HepG2 (cell line): ENCODE measurements around the gene WDR45B. TPM values are rescaled to one million over a fixed set of nuclear protein-coding genes. Genes with fewer than 3 reads are reported as not detected.

Source experiments
- ADNP ChIP-seq: sonication (generic); formaldehyde crosslinking; IDR thresholded peaks from 2 replicates; pipeline ENCODE4 v1.4.0; 2020; ENCODE audit warnings: missing genetic modification reagents
- DR1 ChIP-seq: sonication (generic); formaldehyde crosslinking; IDR thresholded peaks from 2 replicates; pipeline ENCODE4 v1.8.0; 2021; ENCODE audit warnings: mild to moderate bottlenecking, missing genetic modification reagents, inconsistent platforms
- HOXA3 ChIP-seq: sonication (generic); formaldehyde crosslinking; IDR thresholded peaks from 2 replicates; pipeline ENCODE4 v1.5.0; 2020; ENCODE audit warnings: missing genetic modification reagents
- NR2F2 ChIP-seq: IDR thresholded peaks from 2 replicates; pipeline ENCODE4 v1.6.1; 2012; ENCODE audit warnings: low read depth, inconsistent platforms, borderline replicate concordance
- PLRG1 ChIP-seq: fragments of 450-650 bp; conservative IDR thresholded peaks from 2 replicates; pipeline ENCODE4 v1.6.1; 2016
- REXO4 ChIP-seq: sonication (generic); formaldehyde crosslinking; IDR thresholded peaks from 2 replicates; pipeline ENCODE4 v1.8.0; 2022; ENCODE audit warnings: missing genetic modification reagents, mild to moderate bottlenecking, borderline replicate concordance
- SNAPC2 ChIP-seq: sonication (generic); formaldehyde crosslinking; IDR thresholded peaks from 2 replicates; pipeline ENCODE4 v1.8.1; 2022; ENCODE audit warnings: mild to moderate bottlenecking, missing genetic modification reagents
- TBX2 ChIP-seq: sonication (generic); formaldehyde crosslinking; IDR thresholded peaks from 2 replicates; pipeline ENCODE4 v1.5.0; 2020; ENCODE audit warnings: missing genetic modification reagents, mild to moderate bottlenecking, borderline replicate concordance
- ZBTB3 ChIP-seq: sonication (generic); formaldehyde crosslinking; IDR thresholded peaks from 2 replicates; pipeline ENCODE4 v1.4.0; 2020; ENCODE audit warnings: low read depth, mild to moderate bottlenecking, moderate library complexity, missing genetic modification reagents, borderline replicate concordance
- ZBTB7A ChIP-seq: sonication (generic); formaldehyde crosslinking; IDR thresholded peaks from 2 replicates; pipeline ENCODE4 v1.8.0; 2022; ENCODE audit warnings: mild to moderate bottlenecking, missing genetic modification reagents
- ZFX ChIP-seq: sonication (generic); formaldehyde crosslinking; IDR thresholded peaks from 2 replicates; pipeline ENCODE4 v1.4.0; 2020; ENCODE audit warnings: mild to moderate bottlenecking, low read depth, missing genetic modification reagents, moderate library complexity
- ZNF781 ChIP-seq: sonication (generic); formaldehyde crosslinking; IDR thresholded peaks from 2 replicates; pipeline ENCODE4 v1.5.1; 2020; ENCODE audit warnings: borderline replicate concordance, mild to moderate bottlenecking, missing genetic modification reagents; ENCODE audit errors: not compliant biosample characterization
- ZSCAN20 ChIP-seq: sonication (generic); formaldehyde crosslinking; IDR thresholded peaks from 2 replicates; pipeline ENCODE4 v1.4.0; 2020; ENCODE audit warnings: missing genetic modification reagents, mild to moderate bottlenecking, borderline replicate concordance
- polyA plus RNA-seq, 8 experiments: library from polyadenylated mRNA; depleted of rRNA in 3 of 8; stranded (reverse) in 7 of 8; unstranded in 1 of 8; fragments of >200 nt; fragmentation: Illumina TruSeq in 4 of 8; extraction: Trizol in 4 of 8; gene quantifications; 2 replicates each; pipeline versions ENCODE4 v1.2.1 to v1.2.3, GENCODE V29; 2011 to 2016; ENCODE audit warnings: low read depth in 4 of 8, missing spikeins in 1 of 8, mixed read lengths in 1 of 8; ENCODE audit not compliant: insufficient read depth in 1 of 8
- total RNA-seq, 5 experiments: library from RNA; depleted of rRNA; stranded (reverse); fragments of >200 nt; fragmentation: Illumina TruSeq; extraction: Trizol; gene quantifications; 2 replicates each; pipeline ENCODE4 v1.2.3, GENCODE V29; 2016; ENCODE audit warnings: low read depth in 1 of 5
- TF ChIP-seq, protein P1 (sequence below): sonication (generic); formaldehyde crosslinking; IDR thresholded peaks from 2 replicates; pipeline ENCODE4 v1.5.0; 2020; ENCODE audit warnings: mild to moderate bottlenecking, missing genetic modification reagents
- TF ChIP-seq, protein P2 (sequence below): sonication (generic); formaldehyde crosslinking; IDR thresholded peaks from 2 replicates; pipeline ENCODE4 v1.4.0; 2020; ENCODE audit warnings: missing genetic modification reagents
- TF ChIP-seq, protein P3 (sequence below): sonication (generic); formaldehyde crosslinking; IDR thresholded peaks from 2 replicates; pipeline ENCODE4 v1.4.0; 2020; ENCODE audit warnings: missing genetic modification reagents; ENCODE audit errors: not compliant biosample characterization
- TF ChIP-seq, protein P4 (sequence below): sonication (generic); formaldehyde crosslinking; IDR thresholded peaks from 2 replicates; pipeline ENCODE4 v1.4.0; 2020; ENCODE audit warnings: missing genetic modification reagents
- TF ChIP-seq, protein P5 (sequence below): sonication (generic); formaldehyde crosslinking; IDR thresholded peaks from 2 replicates; pipeline ENCODE4 v1.5.0; 2020; ENCODE audit warnings: missing genetic modification reagents
- TF ChIP-seq, protein P6 (sequence below): sonication (generic); formaldehyde crosslinking; IDR thresholded peaks from 2 replicates; pipeline ENCODE4 v1.4.0; 2020; ENCODE audit warnings: missing genetic modification reagents

Gene WDR45B
- total and polyA plus RNA-seq, 2 of the 13 experiments (the other 11 are each of a cell fraction or from before 2014, with no cell fraction given) = 86.2 to 155 TPM

DNA sequence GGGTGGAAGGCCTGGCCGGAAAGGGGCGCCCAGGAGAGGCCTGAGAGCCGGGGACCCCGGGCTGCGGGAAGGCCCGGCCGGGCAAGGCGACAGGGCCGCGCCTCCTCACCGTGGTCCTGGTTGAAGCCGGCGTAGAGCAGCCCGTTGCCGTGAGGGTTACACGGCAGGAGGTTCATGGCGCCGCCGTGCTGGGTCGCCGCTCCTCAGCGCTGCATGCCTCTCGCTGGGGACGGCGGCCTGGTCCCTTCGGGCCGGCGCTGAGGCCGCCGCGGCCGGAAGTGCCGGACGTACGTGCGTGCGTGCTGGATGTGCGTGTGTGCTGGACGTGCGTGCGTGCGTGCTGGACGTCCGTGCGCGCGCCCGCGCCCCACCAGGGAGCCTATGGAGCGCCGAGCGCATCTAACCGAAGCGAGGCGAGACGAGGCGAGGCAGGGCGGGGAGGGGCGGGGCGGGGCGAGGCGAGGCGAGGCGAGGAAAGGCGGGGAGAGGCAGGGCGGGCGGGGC, at the start of gene WDR45B (continued):
- TF ChIP-seq, protein P1, sequence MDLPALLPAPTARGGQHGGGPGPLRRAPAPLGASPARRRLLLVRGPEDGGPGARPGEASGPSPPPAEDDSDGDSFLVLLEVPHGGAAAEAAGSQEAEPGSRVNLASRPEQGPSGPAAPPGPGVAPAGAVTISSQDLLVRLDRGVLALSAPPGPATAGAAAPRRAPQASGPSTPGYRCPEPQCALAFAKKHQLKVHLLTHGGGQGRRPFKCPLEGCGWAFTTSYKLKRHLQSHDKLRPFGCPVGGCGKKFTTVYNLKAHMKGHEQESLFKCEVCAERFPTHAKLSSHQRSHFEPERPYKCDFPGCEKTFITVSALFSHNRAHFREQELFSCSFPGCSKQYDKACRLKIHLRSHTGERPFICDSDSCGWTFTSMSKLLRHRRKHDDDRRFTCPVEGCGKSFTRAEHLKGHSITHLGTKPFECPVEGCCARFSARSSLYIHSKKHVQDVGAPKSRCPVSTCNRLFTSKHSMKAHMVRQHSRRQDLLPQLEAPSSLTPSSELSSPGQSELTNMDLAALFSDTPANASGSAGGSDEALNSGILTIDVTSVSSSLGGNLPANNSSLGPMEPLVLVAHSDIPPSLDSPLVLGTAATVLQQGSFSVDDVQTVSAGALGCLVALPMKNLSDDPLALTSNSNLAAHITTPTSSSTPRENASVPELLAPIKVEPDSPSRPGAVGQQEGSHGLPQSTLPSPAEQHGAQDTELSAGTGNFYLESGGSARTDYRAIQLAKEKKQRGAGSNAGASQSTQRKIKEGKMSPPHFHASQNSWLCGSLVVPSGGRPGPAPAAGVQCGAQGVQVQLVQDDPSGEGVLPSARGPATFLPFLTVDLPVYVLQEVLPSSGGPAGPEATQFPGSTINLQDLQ = no peak; the same call in 1 of the 2 replicates
- peak; percentile 91 for TF ChIP-seq TBX2 (CRISPR knock-in tag)
- TF ChIP-seq ZBTB3 (CRISPR knock-in tag) = 0 out of 2 replicates have a peak, but pooled peaks have one; percentile 5
- TF ChIP-seq ADNP = no peak
- peak; percentile 92 for TF ChIP-seq DR1
- TF ChIP-seq, protein P2, sequence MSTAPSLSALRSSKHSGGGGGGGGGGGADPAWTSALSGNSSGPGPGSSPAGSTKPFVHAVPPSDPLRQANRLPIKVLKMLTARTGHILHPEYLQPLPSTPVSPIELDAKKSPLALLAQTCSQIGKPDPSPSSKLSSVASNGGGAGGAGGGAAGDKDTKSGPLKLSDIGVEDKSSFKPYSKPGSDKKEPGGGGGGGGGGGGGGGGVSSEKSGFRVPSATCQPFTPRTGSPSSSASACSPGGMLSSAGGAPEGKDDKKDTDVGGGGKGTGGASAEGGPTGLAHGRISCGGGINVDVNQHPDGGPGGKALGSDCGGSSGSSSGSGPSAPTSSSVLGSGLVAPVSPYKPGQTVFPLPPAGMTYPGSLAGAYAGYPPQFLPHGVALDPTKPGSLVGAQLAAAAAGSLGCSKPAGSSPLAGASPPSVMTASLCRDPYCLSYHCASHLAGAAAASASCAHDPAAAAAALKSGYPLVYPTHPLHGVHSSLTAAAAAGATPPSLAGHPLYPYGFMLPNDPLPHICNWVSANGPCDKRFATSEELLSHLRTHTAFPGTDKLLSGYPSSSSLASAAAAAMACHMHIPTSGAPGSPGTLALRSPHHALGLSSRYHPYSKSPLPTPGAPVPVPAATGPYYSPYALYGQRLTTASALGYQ (CRISPR knock-in tag) = 0 out of 2 replicates have a peak, but pooled peaks have one; percentile 22
- TF ChIP-seq, protein P3, sequence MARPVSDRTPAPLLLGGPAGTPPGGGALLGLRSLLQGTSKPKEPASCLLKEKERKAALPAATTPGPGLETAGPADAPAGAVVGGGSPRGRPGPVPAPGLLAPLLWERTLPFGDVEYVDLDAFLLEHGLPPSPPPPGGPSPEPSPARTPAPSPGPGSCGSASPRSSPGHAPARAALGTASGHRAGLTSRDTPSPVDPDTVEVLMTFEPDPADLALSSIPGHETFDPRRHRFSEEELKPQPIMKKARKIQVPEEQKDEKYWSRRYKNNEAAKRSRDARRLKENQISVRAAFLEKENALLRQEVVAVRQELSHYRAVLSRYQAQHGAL = no peak
- TF ChIP-seq ZSCAN20 (CRISPR knock-in tag) = no peak; the same call in 1 of the 2 replicates
- TF ChIP-seq ZBTB7A (CRISPR knock-in tag) = peak; percentile 39; the same call in 1 of the 2 replicates
- TF ChIP-seq PLRG1 = no peak
- TF ChIP-seq, protein P4, sequence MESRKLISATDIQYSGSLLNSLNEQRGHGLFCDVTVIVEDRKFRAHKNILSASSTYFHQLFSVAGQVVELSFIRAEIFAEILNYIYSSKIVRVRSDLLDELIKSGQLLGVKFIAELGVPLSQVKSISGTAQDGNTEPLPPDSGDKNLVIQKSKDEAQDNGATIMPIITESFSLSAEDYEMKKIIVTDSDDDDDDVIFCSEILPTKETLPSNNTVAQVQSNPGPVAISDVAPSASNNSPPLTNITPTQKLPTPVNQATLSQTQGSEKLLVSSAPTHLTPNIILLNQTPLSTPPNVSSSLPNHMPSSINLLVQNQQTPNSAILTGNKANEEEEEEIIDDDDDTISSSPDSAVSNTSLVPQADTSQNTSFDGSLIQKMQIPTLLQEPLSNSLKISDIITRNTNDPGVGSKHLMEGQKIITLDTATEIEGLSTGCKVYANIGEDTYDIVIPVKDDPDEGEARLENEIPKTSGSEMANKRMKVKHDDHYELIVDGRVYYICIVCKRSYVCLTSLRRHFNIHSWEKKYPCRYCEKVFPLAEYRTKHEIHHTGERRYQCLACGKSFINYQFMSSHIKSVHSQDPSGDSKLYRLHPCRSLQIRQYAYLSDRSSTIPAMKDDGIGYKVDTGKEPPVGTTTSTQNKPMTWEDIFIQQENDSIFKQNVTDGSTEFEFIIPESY (CRISPR knock-in tag) = peak; percentile 51; the same call in 1 of the 2 replicates
- TF ChIP-seq, protein P5, sequence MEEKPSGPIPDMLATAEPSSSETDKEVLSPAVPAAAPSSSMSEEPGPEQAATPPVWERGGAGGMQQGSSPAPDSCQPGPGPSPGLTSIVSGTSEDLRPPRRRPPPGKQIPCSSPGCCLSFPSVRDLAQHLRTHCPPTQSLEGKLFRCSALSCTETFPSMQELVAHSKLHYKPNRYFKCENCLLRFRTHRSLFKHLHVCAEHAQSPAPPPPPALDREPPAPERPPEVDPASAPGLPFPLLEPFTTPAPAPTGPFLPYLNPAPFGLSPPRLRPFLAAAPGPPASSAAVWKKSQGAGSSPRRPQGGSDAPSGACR (CRISPR knock-in tag) = peak; percentile 83
- peak; percentile 99 for TF ChIP-seq ZFX (CRISPR knock-in tag)
- no peak for TF ChIP-seq REXO4 (CRISPR knock-in tag)
- TF ChIP-seq, protein P6, sequence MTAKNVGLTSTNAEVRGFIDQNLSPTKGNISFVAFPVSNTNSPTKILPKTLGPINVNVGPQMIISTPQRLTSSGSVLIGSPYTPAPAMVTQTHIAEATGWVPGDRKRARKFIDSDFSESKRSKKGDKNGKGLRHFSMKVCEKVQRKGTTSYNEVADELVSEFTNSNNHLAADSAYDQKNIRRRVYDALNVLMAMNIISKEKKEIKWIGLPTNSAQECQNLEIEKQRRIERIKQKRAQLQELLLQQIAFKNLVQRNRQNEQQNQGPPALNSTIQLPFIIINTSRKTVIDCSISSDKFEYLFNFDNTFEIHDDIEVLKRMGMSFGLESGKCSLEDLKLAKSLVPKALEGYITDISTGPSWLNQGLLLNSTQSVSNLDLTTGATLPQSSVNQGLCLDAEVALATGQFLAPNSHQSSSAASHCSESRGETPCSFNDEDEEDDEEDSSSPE (CRISPR knock-in tag) = peak; percentile 31
- peak; percentile 89; the same call in 1 of the 2 replicates for TF ChIP-seq SNAPC2
- TF ChIP-seq NR2F2 = no peak
- TF ChIP-seq ZNF781 (CRISPR knock-in tag) = no peak
- TF ChIP-seq HOXA3 (CRISPR knock-in tag) = peak; percentile 93
